Common myeloid progenitor, CD34-positive (primary cell): ENCODE data around the gene SAFB2.

Experiments
- CTCF ChIA-PET: fragments of 350-600 bp; sonication (Branson Sonifier 250); formaldehyde crosslinking; loops from one replicate; lab custom pipeline; 2021; ENCODE audit warnings: antibody characterized with exemption; lab: Charles Lee
- POLR2A ChIA-PET: fragments of 350-600 bp; sonication (Branson Sonifier 250); formaldehyde crosslinking; loops from one replicate; lab custom pipeline; 2021; ENCODE audit warnings: antibody characterized with exemption; lab: Charles Lee
- DNase-seq, 3 donors: peaks; one replicate each; pipeline versions ENCODE4 v3.0.0 to v3.0.0-alpha.2; 2013
- H3K27ac ChIP-seq, 2 experiments: 1 replicate in 1 of 2; 2 replicates in 1 of 2; pipeline ENCODE4 v1.7.0; 2013; ENCODE audit warnings: inconsistent platforms in 2 of 2, low read length in 2 of 2, mild to moderate bottlenecking in 2 of 2, low read depth in 1 of 2, moderate library complexity in 1 of 2; ENCODE audit not compliant: severe bottlenecking in 2 of 2, insufficient read depth in 1 of 2, poor library complexity in 1 of 2
- H3K27me3 ChIP-seq, 5 experiments: replicated peaks in 2 of 5; 1 replicate in 3 of 5; 2 replicates in 2 of 5; pipeline versions ENCODE4 v1.6.1 to v1.7.0; 2013; ENCODE audit warnings: low read length in 4 of 5, mild to moderate bottlenecking in 2 of 5, moderate library complexity in 2 of 5, inconsistent platforms in 1 of 5; ENCODE audit not compliant: insufficient read depth in 5 of 5, control insufficient read depth in 4 of 5
- H3K36me3 ChIP-seq, 4 experiments: 1 replicate in 2 of 4; 2 replicates in 2 of 4; pipeline versions ENCODE4 v1.6.1 to v1.7.0; 2013; ENCODE audit warnings: low read length in 3 of 4, control low read depth in 1 of 4, mild to moderate bottlenecking in 1 of 4; ENCODE audit not compliant: control insufficient read depth in 4 of 4, insufficient read depth in 4 of 4
- H3K4me1 ChIP-seq, 4 experiments: 1 replicate in 3 of 4; 2 replicates in 1 of 4; pipeline versions ENCODE4 v1.6.1 to v1.7.1; 2013; ENCODE audit warnings: low read length in 3 of 4, mild to moderate bottlenecking in 3 of 4, control low read depth in 1 of 4, inconsistent platforms in 1 of 4, moderate library complexity in 1 of 4; ENCODE audit not compliant: control insufficient read depth in 4 of 4, insufficient read depth in 4 of 4; ENCODE audit errors: control extremely low read depth in 1 of 4
- H3K4me3 ChIP-seq, 7 experiments: 1 replicate in 4 of 7; 2 replicates in 3 of 7; pipeline versions ENCODE4 v1.5.1 to v1.7.0; 2013; ENCODE audit warnings: mild to moderate bottlenecking in 7 of 7, low read length in 6 of 7, moderate library complexity in 6 of 7, inconsistent platforms in 2 of 7, low read depth in 2 of 7, control low read depth in 1 of 7; ENCODE audit not compliant: insufficient read depth in 4 of 7, control insufficient read depth in 1 of 7; ENCODE audit errors: extremely low read depth in 1 of 7
- H3K9me3 ChIP-seq, 5 experiments: 1 replicate in 4 of 5; 2 replicates in 1 of 5; pipeline versions ENCODE4 v1.6.1 to v1.7.1; 2013; ENCODE audit warnings: low read length in 4 of 5, mild to moderate bottlenecking in 2 of 5, inconsistent platforms in 1 of 5, low read depth in 1 of 5, moderate library complexity in 1 of 5; ENCODE audit not compliant: control insufficient read depth in 4 of 5, insufficient read depth in 2 of 5; ENCODE audit errors: control extremely low read depth in 1 of 5
- WGBS: methylation state at CpG from one replicate; pipeline ENCODE4 v1.1.5; 2013; ENCODE audit not compliant: insufficient coverage; 5-methylcytosine and 5-hydroxymethylcytosine counted together

SAFB2 gene

GRCh38 chr19:5648464-5648863, 25.9 kb upstream of the SAFB2 start:
- ChIA-PET POLR2A (no interaction called here), CTCF (no interaction called here)
- Histone ChIP-seq H3K27ac (no peak overlapping the region), H3K27me3 (no peaks in the 10 kb centered on the region), H3K9me3 (no peaks in the 10 kb centered on the region), H3K4me3 (no peak overlapping the region), H3K36me3 (peaks cover 43 to 89% (median 70%) of the 10 kb centered on the region in 4 experiments), H3K4me1 (no peaks in the 10 kb centered on the region)
- WGBS = 100% methylated on average over 3 of the region's 11 CpGs
- no peak for DNase-seq

GRCh38 chr19:5646703-5647102, 24.1 kb upstream of the SAFB2 start:
- Histone ChIP-seq H3K4me3 (no peak overlapping the region), H3K4me1 (no peaks in the 10 kb centered on the region), H3K27ac (no peak overlapping the region), H3K27me3 (no peaks in the 10 kb centered on the region), H3K36me3 (peaks cover 47 to 88% (median 68%) of the 10 kb centered on the region in 4 experiments), H3K9me3 (no peaks in the 10 kb centered on the region)
- ChIA-PET POLR2A (interaction anchor here (0.6 kb wide), 1 partner anchor 63 kb away, joined by 3 read pairs; no protein-coding TSS in a partner anchor), CTCF (interaction anchor here (0.8 kb wide), 1 partner anchor 20 kb away, joined by 3 read pairs; no protein-coding TSS in a partner anchor)
- WGBS = 91% methylated on average over 4 of the region's 4 CpGs
- no peak for DNase-seq

- H3K27ac ChIP-seq = no peak overlapping the region
- WGBS = 96% methylated on average over 5 of the region's 5 CpGs
- H3K4me3 ChIP-seq = no peak overlapping the region
- H3K27me3 ChIP-seq = no peaks in the 10 kb centered on the region
- H3K36me3 ChIP-seq = peaks cover 41 to 85% (median 62%) of the 10 kb centered on the region in 4 experiments
- H3K4me1 ChIP-seq = no peaks in the 10 kb centered on the region
- ChIA-PET CTCF (no interaction called here), POLR2A (no interaction called here)
- H3K9me3 ChIP-seq = no peaks in the 10 kb centered on the region
- no peak for DNase-seq
Observed at GRCh38 chr19:5645409-5645808, 22.8 kb upstream of the SAFB2 start.

- POLR2A ChIA-PET = no interaction called here
- peaks cover 36 to 77% (median 58%) of the 10 kb centered on the region in 4 experiments for H3K36me3 ChIP-seq
- WGBS = 100% methylated on average over 2 of the region's 2 CpGs
Observed at GRCh38 chr19:5644037-5644436, 21.5 kb upstream of the SAFB2 start.

GRCh38 chr19:5643060-5643459, 20.5 kb upstream of the SAFB2 start:
- no peak for DNase-seq
- POLR2A ChIA-PET = interaction anchor here (2.3 kb wide), 1 partner anchor 21 kb away, joined by 7 read pairs; the partner anchor contains the start of genes SAFB and SAFB2
- WGBS = 94% methylated on average over 3 of the region's 4 CpGs

More at GRCh38 chr19:5644037-5644436, 21.5 kb upstream of the SAFB2 start:
- H3K9me3 ChIP-seq = no peaks in the 10 kb centered on the region
- DNase-seq = no peak
- CTCF ChIA-PET = no interaction called here
- H3K27ac ChIP-seq = peak overlapping the region in 1 of 2 experiments; percentile 31
- H3K4me1 ChIP-seq = no peaks in the 10 kb centered on the region
- H3K27me3 ChIP-seq = no peaks in the 10 kb centered on the region
- H3K4me3 ChIP-seq = no peak overlapping the region

GRCh38 chr19:5642204-5642603, 19.6 kb upstream of the SAFB2 start:
- H3K4me3 ChIP-seq = no peak overlapping the region
- no peaks in the 10 kb centered on the region for H3K4me1 ChIP-seq
- ChIA-PET CTCF (no interaction called here), POLR2A (interaction anchor here (2.3 kb wide), 1 partner anchor 20 kb away, joined by 7 read pairs; the partner anchor contains the start of genes SAFB and SAFB2)
- peaks cover 31 to 70% (median 49%) of the 10 kb centered on the region in 4 experiments for H3K36me3 ChIP-seq
- WGBS = 100% methylated on average over 1 of the region's 2 CpGs
- no peaks in the 10 kb centered on the region for H3K9me3 ChIP-seq
- H3K27ac ChIP-seq = no peak overlapping the region
- H3K27me3 ChIP-seq = no peaks in the 10 kb centered on the region
- DNase-seq = no peak

More at GRCh38 chr19:5643060-5643459, 20.5 kb upstream of the SAFB2 start:
- Histone ChIP-seq H3K4me1 (no peaks in the 10 kb centered on the region), H3K4me3 (no peak overlapping the region), H3K27ac (no peak overlapping the region), H3K36me3 (peaks cover 36 to 72% (median 55%) of the 10 kb centered on the region in 4 experiments), H3K27me3 (no peaks in the 10 kb centered on the region), H3K9me3 (no peaks in the 10 kb centered on the region)
- CTCF ChIA-PET = interaction anchor here (0.7 kb wide), 1 partner anchor 14 kb away, joined by 3 read pairs; no protein-coding TSS in a partner anchor

- CTCF ChIA-PET = interaction anchor here (1.6 kb wide), 1 partner anchor 12 kb away, joined by 4 read pairs; no protein-coding TSS in a partner anchor
- H3K4me1 ChIP-seq = no peaks in the 10 kb centered on the region
- DNase-seq = no peak
- no peak overlapping the region for H3K27ac ChIP-seq
- no peaks in the 10 kb centered on the region for H3K9me3 ChIP-seq
- POLR2A ChIA-PET = interaction anchor here (2.3 kb wide), 1 partner anchor 19 kb away, joined by 7 read pairs; the partner anchor contains the start of genes SAFB and SAFB2
- peaks cover 23 to 64% (median 43%) of the 10 kb centered on the region in 4 experiments for H3K36me3 ChIP-seq
- H3K27me3 ChIP-seq = no peaks in the 10 kb centered on the region
- no peak overlapping the region for H3K4me3 ChIP-seq
- 87% methylated on average over 4 of the region's 4 CpGs for WGBS
Observed at GRCh38 chr19:5641171-5641570, 18.6 kb upstream of the SAFB2 start.
